IPS DF 19.7 (cell line): Measurements from ENCODE around the gene DEPP1.

Source experiments
- DNase-seq: peaks from one replicate; pipeline ENCODE4 v3.0.0-alpha.2; 2013; ENCODE audit warnings: low read depth, low spot score

Gene DEPP1

DNA sequence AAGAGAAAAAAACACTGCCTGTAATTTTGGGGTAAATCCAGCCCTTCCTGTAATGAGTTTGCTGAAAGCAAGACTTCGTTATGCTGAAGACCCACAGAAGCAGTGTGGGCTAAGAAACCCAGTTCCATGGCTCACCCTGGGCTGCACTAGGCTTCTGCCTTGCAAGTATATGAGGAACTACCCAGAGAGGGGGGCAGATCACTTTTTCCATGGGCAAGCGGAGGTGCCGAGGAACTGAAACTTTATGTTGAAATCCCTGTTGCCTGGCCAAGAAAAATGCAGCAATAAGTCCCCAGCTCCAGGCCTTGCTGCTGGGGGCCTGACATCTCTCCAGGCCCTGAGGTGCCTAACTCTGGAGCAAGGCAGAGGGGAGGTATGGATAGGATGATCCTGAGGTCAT lies 10.5 kb downstream of the DEPP1 start:
- no peak for DNase-seq

DNA sequence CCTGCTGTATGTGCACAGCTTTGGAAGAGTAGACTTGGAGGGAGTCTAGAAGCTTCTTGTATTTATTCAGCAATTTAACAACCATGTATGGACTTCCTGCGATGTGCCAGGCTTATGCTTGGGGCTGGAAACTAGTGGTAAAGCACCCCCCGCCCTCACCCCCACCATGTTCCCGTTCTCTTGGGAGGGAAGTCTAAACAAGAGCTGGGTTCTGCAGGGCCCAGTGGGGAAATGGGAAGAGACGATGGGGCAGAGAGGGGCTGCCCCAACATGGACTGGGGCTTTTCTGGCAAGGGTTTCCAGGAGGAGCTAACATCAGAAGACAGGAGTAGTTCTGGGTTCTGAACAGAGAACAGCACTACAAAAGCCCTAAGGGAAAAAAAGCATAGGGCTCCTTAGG lies 11.0 kb downstream of the DEPP1 start:
- DNase-seq: no peak

DNA sequence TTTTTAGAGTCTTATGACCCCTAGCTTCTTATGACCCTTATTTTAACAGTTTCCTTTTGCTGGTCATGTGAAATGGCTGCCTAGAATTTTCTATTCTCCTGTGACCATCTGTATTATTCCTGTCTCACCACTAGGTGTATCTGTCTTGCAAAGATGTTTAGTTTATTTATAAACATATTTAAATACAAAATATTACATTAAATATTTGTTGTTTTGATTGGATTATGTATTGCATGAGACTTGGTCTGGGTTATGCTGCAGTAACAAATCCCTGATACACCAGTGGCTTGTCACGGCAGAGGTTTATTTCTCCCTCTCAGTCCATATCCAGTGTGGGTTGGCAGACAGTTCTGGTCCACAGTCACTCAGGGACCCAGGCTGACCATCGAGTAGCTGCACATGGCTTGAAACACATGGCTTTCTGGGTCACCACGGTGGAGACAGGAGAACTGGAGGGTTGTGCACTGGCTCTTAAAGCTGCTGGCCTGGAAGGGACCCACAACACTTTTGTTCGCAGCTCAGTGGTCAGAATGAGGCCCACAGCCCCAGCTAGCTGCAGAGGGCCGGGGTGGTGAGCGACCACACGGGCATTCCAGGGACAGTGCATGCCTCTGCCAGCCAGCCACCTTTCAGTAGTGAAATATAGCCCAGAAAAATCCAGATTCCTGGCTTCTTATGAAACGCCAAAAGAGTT lies 11.6 kb downstream of the DEPP1 start:
- DNase-seq: no peak

DNA sequence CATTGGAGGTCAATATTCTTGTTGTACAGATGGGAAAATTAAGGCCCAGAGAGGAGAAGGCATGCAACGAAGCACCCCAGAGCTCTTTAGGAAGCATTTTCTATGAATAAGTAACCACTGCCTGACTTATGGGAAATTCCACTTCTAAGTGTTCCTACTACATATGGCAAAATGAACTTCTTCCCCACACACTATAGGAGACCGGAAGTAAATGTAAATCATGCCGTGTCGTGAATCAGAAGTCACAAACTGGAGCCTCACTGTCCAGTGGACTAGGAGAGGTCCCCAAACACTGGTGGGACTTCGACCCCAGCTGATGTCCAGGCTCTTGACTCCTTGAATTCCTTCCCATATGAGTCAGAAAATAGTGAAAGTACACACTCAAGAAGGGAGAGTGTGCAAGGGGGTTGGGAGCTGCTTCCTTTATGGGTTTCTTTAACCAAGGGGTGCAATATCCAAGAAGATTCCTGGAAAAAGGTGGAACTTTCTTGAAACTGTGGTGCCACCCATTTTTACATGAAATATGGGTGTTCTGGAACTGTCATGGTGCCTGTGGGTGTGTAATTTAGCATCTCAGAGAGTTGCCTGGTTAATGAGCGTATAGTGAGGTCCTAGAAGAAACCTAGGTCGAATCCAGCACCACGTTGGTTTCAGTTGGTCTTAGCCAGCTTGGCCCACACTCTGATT lies 12.3 kb downstream of the DEPP1 start:
- no peak for DNase-seq

DNA sequence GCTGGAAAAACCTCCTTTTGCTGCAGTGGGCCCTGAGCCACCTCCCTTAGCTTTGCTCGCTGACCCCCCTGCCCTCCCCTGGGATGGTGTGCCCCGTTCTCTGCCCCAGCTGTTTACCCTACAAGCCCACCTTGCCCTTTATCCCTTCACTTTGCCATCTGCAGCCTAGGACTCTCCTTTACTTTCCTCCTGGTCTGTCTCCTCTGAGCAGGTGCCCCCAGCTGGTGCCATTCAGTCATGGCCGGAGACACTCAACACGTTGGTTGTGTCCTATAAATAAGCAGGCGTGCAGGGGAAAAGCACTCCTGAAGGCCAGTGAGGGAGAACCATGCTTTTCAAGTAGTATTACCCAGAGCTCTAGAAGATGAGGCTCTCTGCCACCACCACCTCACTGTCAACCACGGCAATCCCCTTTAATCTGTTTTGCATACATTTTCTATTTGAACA lies 12.9 kb downstream of the DEPP1 start:
- no peak for DNase-seq

DNA sequence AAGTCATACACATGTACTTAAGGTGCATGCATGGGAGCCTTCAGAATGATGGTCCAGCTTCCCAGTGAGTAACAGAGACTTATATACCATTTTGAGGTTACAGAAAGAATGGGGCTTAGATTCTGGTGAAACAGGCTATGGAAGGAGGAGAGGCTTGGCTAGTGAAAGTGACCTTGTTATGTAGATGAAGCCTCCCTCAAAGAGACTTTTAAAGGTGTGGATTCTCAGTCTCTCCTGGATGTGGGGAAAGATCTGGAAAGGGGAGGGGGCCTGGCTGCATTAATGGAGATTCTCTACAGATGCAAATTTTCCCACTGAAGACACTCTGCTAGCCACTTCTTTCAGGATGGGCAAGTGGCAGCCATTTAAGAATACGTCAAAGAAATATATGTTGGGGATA lies 13.5 kb downstream of the DEPP1 start:
- DNase-seq: no peak

DNA sequence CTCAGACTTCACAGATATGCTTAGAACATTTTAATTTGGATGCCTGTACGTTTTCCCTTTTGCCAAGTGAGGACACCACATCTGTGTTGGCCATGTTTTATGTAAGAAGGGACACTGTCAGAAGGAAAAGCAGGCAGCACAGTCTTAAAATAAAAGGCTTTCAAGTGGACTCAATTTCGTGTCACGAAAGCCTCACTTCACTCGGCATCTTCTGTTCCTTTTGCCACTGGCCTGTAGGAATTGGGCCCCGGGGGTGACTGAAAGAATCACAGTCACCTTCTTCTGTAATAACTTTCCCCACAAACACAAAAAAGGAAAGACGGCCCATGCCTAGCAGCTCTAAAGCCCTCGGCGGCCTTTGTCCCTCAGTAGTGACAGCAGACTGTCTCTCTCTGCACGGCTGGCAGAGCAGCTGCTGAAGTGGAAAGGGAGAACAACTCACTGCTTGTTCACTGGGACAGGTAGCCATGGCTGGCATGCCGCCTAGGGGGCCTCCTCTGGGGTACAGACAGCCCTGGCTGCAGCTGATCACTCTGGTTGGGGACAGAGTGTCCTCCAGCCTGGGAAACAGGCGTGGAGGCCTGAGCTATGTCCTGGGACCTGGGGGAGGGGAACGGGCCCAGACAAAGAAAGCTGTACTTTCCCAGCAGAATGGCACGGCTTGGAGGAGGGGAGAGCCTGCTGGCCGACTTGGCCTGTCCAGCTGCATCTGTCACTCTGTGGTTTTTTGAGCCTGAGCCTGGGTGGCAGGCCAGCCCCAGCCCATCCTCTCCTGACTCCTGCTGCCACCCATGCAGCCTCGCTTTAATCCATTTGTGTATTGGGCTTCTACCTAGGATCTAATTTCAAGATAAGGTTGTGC lies 14.6 kb downstream of the DEPP1 start:
- no peak for DNase-seq

DNA sequence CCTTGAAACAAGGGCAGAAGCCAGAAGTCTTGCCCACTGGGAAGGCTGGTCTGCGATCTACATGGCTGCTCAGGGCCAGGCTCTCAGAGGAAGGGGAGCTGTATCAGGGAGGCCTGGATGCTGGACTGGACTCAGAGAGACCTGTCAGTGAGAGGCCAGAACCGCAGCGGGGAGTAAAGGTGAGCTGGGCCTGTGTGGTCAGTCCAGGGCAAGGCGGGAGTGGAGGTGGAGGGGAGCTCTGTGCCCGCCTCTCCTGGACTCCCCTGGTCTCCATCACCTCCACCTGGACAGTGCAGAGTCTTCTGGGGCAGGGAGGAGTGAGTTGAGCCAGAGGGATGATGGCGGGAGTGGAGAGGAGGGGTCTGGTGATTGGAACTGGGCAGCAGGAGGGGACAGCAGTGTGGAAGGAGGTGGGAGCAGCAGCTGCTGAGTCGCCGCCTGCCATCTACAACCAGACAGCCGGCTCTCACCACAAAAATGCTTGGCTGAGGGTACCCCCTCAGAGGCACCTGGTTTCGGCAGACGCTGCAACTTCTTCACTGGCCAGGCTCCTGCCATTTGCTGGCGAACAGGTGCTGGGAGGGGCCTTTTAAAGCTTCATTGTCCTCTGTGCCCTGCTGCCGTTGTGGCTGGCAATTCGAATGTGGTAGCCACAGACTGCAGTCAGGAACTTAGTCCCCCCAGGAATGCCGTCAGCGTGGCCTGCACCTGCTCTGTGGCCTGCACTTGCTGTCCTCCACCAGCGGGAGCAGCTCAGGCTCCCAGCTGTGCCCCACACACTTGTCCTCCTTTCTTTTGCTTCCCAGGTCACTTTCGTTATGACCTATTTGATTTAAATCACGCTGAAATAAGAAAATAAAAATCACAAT lies 15.5 kb downstream of the DEPP1 start:
- no peak for DNase-seq

DNA sequence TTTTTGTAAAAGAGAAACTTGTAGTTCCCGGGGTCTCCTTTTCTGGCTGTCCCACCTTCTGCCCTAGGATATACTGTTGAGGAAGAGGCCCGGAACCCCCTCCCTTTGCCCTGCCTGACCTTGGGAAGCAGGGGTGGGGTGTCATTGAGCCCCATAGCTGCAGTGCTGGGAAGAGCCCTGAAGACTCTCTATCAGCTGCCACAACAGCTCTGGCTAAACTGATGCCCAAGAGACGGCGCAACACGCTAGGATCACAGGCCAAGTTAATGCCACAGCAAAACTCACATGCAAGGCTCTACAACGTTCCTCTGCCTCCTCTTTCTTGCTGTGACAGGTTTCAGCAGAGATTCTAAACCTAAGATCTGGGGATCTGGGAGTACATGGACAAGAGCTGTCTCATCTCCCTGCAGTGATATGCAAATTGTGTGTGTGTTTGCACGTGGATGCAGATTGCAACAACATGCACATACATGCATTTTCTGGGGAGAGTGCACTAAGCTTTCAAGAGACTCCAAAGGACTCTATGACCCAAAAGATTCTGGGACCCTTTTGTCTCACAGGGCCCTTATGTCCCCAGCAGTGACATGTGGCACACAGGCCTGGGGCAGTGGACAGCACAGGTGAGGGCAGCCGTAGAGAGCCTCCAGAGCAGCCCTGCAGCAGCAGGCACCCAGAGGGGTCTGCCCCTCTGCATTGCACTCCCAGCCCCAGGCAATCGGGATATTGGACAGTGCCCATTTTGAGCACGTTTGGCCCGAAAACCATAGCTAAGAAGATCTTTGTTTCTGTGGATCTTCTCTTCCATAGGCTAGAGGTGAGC lies 16.5 kb downstream of the DEPP1 start:
- no peak for DNase-seq

DNA sequence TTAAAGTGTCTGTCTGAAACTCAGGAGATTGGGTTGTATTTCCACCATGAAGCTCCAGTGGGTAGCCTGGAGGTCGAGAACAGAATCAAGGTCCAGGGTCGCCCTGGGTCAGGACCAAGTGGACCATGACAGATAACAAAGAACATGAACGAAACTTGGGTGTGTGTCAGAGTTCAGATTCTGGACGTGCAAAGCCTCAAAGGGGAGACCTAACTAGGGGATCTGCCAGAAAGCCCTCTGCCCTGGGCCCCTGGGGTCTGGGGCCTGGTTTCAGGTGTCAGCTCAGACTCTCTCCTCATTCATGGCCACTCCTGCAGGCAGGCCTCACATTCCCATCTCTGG lies 17.4 kb downstream of the DEPP1 start:
- no peak for DNase-seq

DNA sequence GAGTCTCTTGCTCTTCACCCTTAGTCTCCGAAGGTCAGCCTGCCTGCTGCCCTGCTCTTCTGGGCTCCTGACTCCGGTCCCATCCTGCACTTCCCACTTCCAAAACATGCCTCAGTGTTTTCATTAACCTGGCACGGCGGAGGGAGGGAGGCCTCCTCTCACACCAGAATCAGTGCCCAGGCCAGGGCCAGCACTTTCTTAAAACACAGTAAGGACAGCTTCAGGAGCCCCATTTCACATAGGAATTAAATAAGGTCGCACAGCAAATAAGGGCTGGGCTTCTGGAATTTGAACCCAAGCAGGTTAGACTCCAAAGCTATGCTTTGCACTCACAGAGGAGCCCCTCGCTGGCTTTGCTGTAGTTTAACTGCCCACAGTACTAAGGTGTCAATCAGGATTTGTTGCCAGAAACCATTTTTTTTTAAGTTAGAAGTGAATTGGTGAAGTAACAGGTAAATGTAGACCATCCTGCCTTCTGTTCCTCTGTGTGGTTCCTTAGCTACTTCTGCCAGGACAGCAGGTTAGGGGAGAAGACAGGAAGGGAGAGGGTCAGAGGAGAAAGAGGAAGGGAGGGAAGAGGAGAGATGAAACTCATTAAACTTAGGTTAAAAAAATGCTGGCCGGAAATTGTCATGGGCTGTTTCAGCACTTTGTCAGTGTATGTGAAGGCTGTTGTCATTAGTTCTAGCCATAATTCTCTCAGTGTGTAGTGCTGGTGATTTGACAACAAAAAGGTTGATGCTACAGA lies 18.0 kb downstream of the DEPP1 start:
- DNase-seq: no peak

DNA sequence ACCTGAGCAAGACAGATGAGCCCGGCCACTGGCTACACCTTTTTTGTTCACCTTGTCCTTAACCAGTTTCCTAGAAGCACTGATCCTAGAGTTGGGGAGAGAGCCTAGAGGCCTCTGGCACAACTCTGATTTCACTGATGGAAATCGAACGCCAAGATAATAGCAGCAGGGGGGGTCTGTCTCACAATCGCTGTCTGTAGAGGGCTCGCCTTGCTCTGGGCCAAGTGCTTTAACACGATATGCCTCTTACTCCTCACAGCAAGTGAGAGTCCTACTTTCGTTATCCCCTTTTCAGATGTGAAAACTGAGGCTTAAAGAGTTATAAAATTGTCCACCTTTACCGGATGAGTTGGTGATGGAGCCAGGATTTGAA lies 18.5 kb downstream of the DEPP1 start:
- DNase-seq: no peak

DNA sequence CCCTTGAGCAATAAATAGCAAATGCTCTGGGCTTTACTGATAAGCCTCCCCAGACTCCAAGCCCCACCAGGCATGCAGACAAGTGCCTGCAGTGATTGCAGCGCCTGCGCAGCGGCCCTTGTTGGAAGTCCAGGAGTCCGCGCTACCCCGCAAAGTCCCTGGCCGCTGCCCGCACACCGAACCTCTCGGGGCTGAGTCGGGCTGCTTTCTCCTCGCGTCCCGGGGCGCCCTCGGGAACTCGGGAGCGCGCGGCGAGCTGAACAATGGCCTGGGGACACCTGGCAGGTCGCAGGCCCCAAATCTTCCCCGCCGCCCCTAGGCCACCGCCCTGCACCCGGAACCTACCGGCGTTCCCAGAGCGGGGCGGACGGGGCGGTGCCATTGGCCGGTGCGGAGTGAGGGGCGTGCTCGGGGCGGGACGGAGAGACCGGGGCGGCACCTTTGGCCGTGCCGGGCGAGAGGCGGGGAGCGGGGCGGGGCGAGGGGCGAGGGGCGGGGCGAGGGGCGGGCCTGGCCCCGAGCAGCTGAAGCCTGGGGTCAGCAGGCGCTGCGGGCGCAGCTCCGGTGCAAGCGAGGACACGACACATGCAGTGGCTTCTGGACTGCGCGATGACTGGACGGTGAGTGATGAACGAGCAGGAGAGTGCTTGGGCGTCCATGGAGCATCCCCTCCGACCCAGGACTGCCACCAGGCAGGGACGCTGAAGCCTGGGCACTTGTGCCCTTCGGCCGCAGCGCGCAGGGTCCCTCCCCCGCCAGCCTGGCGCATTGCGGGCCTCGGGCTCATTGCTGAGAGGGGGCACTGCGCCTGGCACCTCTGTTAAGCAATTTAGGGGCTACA lies 19.1 kb downstream of the DEPP1 start, which contains the start of gene RASSF4:
Gene RASSF4, plus strand, starts transcription at position 556 of the 841 bp plus-strand sequence. CDS start 10,401 bp downstream, outside the sequence.
- no peak for DNase-seq

DNA sequence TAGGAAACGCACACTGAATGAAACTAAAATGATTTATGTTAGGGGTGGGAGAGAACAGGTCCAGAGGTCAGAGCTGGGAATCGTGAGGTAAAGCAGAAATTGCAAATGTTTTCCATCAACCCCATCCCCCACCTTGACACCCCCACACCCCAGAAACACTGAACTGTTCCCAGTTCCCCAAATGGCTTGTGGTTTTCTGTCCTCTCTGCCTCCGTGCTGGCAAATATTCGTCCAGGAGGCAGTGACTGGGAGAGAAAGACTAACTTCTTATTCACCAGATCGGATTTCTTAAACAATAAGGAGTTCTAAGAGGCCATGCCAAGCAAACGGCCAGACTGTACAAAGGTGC lies 19.7 kb downstream of the DEPP1 start:
- no peak for DNase-seq

DNA sequence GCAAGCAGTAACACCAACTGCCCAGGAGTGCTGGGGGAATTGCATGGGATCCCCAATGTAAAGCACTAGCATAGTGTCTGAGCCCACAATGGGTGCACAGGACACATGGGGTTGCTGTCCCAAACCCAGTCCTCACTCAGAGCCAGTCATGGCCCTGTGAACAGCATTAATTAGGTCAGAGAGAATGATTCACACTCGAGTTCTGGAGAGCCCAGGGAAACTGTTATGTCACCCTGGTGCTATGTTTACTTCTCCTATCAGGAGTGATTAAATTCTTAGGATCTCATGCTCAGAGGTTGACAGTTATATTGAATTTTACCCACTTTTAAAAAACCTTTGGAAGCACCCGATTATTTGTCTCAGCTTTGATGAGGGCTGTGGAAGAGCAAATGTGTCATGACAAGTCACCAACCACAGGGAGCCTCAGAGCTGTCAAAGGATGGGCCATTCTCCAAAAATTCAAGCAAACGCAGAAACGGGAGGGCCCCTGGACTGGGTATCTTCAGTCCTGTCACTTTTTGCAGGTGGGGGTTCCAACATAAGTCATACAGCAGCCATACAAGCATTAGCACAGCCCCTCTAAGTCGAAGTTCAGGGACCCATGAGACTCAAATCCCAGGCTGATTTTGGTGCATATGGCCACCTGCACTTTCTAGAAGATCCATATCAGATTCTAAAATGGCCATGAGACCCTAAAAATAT lies 20.3 kb downstream of the DEPP1 start:
- no peak for DNase-seq

DNA sequence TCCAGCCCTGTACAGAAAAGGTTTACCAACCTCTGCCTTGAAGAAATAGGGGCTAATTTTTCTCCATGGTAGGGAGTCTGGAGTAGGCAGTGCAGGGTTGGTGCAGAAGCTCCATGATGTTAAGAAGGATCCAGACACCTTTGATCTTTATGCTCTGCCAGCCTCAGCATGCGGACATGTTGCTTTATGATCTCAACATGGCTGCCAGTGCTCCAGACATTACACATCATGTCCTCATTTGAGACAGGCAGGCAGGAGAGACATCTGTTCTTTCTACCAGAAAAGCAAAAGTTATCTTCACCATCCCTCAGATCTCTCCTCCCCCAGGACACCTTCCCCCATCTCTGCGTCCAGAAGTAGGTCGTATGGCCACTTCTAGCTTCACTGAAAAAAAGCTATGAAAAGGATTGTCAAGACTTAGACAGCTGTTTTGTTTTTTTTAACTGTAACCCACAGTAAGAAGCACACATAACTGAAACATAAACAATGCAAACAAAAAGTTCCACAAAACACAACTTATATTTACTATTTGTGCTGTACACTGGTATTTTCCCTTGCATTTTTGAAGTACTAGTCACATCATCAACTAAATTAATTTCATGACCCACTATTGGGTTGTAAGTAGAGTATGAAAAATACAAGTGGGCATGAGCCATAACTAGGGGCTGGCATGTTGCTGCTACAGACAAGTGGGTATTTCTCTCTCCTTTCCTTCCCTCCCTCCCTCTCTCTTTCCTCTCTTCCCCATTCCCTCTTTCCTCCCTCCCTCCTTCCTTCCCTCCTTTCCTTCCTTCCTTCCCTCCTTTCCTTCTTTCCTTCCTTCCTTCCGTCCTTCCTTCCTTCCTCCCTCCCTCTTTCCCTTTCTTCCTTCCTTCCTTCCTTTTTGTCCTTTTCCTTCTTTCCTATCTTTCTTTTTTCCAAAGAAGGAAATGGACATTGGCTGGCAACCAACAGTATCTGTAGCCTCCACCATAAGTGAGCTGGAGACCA lies 21.6 kb downstream of the DEPP1 start:
- no peak for DNase-seq

DNA sequence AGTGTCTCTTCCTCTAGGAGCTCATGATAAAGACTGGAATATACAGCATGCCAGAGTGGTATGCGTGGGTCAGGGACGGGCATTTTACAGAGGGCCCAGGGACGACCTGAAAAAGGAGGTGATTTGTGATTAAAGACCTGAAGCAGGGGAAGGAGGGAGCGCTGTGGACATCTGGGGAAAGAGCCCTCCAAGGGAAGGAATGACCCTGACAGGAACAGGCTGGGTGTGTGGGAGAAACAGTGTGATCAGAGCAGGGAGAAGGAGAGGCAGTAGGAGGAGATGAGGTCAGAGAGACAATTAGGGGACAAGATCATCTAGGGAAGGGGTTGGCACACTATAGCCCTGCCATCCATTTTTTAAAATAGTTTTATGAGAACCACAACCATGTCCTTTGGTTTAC lies 22.4 kb downstream of the DEPP1 start:
- no peak for DNase-seq
